ENCODE results near the gene ANKRD35. TPM values are rescaled to one million over a fixed set of nuclear protein-coding genes. Genes with fewer than 3 reads are reported as not detected.

The ANKRD35 gene
- total and polyA plus RNA-seq, 9 of the 15 experiments (the other 6 are each of a cell fraction or from before 2014, with no cell fraction given) = 0.07 to 0.14 (median 0.07) TPM; not detected in 5

DNA sequence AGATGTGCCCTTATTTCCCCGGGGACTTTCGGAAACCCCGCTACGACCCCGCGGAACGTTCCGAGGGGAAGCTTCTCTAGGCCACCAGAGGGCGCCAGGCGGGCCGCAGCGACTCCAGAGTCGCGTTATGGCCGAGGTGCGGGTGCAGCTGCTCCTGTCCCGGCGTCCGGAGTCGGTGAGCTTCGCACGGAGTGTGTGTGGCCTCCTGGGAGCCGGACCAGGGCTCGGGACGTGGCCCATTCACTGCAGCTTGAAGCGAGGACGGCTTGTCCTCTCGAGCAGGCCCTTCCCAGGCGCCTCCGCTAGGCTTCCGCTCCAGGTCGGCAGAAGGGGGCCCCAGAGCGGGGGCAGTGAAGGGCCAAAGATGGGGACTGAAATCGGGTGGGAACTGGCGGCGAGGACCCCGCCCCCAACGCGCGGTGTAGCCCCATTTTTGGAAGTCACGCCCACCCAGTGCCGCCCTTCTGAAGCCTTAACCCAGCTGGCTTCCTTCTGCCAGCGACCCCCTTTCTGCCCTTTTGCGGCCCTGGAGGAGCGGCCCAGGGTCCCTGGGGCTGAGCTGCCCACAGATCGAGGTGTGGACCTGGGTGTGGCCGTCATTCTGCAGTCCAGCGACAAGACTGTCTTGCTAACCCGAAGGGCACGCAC lies 40.0 kb downstream of the ANKRD35 start, which contains the start of gene NUDT17 (continued):
- TF ChIP-seq, protein P1, sequence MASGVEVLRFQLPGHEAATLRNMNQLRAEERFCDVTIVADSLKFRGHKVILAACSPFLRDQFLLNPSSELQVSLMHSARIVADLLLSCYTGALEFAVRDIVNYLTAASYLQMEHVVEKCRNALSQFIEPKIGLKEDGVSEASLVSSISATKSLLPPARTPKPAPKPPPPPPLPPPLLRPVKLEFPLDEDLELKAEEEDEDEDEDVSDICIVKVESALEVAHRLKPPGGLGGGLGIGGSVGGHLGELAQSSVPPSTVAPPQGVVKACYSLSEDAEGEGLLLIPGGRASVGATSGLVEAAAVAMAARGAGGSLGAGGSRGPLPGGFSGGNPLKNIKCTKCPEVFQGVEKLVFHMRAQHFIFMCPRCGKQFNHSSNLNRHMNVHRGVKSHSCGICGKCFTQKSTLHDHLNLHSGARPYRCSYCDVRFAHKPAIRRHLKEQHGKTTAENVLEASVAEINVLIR (CRISPR knock-in tag; IDR thresholded peaks at IDR 0.05) = no peak
- TF ChIP-seq, protein P2, sequence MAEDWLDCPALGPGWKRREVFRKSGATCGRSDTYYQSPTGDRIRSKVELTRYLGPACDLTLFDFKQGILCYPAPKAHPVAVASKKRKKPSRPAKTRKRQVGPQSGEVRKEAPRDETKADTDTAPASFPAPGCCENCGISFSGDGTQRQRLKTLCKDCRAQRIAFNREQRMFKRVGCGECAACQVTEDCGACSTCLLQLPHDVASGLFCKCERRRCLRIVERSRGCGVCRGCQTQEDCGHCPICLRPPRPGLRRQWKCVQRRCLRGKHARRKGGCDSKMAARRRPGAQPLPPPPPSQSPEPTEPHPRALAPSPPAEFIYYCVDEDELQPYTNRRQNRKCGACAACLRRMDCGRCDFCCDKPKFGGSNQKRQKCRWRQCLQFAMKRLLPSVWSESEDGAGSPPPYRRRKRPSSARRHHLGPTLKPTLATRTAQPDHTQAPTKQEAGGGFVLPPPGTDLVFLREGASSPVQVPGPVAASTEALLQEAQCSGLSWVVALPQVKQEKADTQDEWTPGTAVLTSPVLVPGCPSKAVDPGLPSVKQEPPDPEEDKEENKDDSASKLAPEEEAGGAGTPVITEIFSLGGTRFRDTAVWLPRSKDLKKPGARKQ (CRISPR knock-in tag; IDR thresholded peaks at IDR 0.05) = no peak
- TF ChIP-seq EP400 (IDR thresholded peaks at IDR 0.05) = peak; percentile 80
- TF ChIP-seq SMAD3 (CRISPR knock-in tag; conservative IDR thresholded peaks at IDR 0.05) = 0 out of 2 replicates have a peak, but pooled peaks have one; percentile 47
- 0 out of 2 replicates have a peak, but pooled peaks have one; percentile 37 for TF ChIP-seq KLF13 (tag; IDR thresholded peaks at IDR 0.05; ENCODE audit: borderline replicate concordance, low read depth)
- TF ChIP-seq ZNF766 (CRISPR knock-in tag; conservative IDR thresholded peaks at IDR 0.05) = peak; percentile 79; the same call in 1 of the 2 replicates
- no peak for TF ChIP-seq HNRNPLL (IDR thresholded peaks at IDR 0.05; ENCODE audit: low read depth, low read length, poor library complexity, severe bottlenecking)
- TF ChIP-seq ASH1L (IDR thresholded peaks at IDR 0.05; ENCODE audit: borderline replicate concordance, low read depth, partially characterized antibody) = no peak
- TF ChIP-seq SNIP1 (IDR thresholded peaks at IDR 0.05; ENCODE audit: low read depth) = no peak
- TF ChIP-seq, protein P3, sequence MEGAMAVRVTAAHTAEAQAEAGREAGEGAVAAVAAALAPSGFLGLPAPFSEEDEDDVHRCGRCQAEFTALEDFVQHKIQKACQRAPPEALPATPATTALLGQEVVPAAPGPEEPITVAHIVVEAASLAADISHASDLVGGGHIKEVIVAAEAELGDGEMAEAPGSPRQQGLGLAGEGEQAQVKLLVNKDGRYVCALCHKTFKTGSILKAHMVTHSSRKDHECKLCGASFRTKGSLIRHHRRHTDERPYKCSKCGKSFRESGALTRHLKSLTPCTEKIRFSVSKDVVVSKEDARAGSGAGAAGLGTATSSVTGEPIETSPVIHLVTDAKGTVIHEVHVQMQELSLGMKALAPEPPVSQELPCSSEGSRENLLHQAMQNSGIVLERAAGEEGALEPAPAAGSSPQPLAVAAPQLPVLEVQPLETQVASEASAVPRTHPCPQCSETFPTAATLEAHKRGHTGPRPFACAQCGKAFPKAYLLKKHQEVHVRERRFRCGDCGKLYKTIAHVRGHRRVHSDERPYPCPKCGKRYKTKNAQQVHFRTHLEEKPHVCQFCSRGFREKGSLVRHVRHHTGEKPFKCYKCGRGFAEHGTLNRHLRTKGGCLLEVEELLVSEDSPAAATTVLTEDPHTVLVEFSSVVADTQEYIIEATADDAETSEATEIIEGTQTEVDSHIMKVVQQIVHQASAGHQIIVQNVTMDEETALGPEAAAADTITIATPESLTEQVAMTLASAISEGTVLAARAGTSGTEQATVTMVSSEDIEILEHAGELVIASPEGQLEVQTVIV (CRISPR knock-in tag; IDR thresholded peaks at IDR 0.05; ENCODE audit: borderline replicate concordance) = no peak
- no peak for TF ChIP-seq MAFG (tag; conservative IDR thresholded peaks at IDR 0.05)
- peak; percentile 30; the same call in 1 of the 2 replicates for TF ChIP-seq CEBPG (CRISPR knock-in tag; IDR thresholded peaks at IDR 0.05)
- no peak for TF ChIP-seq CEBPG (tag; conservative IDR thresholded peaks at IDR 0.05 in 1 of 2, IDR thresholded peaks at IDR 0.05 in 1 of 2)
- no peak for TF ChIP-seq ZNF217 (CRISPR knock-in tag; IDR thresholded peaks at IDR 0.05)
- TF ChIP-seq FUS (optimal IDR thresholded peaks at IDR 0.05; ENCODE audit: low read depth, low read length) = no peak
- TF ChIP-seq SAFB2 (IDR thresholded peaks at IDR 0.05; ENCODE audit: borderline replicate concordance, low read depth, low read length, severe bottlenecking) = no peak
- 0 out of 2 replicates have a peak, but pooled peaks have one; percentile 81 for TF ChIP-seq RBM14 (IDR thresholded peaks at IDR 0.05; ENCODE audit: borderline replicate concordance, insufficient read depth, low read depth, low read length)
- peak; percentile 54; the same call in 1 of the 2 replicates for TF ChIP-seq OTX1 (CRISPR knock-in tag; IDR thresholded peaks at IDR 0.05)
- TF ChIP-seq, protein P4, sequence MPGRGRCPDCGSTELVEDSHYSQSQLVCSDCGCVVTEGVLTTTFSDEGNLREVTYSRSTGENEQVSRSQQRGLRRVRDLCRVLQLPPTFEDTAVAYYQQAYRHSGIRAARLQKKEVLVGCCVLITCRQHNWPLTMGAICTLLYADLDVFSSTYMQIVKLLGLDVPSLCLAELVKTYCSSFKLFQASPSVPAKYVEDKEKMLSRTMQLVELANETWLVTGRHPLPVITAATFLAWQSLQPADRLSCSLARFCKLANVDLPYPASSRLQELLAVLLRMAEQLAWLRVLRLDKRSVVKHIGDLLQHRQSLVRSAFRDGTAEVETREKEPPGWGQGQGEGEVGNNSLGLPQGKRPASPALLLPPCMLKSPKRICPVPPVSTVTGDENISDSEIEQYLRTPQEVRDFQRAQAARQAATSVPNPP (IDR thresholded peaks at IDR 0.05; ENCODE audit: borderline replicate concordance, insufficient read depth, insufficient read length) = no peak
